Measurements from ENCODE around the gene FTL. TPM values are rescaled to one million over a fixed set of nuclear protein-coding genes. Genes with fewer than 3 reads are reported as not detected.

The FTL gene
- polyA plus RNA-seq, 2 of the 4 experiments (the other 2 are of a cell fraction): 4,743 to 13,930 TPM

DNA sequence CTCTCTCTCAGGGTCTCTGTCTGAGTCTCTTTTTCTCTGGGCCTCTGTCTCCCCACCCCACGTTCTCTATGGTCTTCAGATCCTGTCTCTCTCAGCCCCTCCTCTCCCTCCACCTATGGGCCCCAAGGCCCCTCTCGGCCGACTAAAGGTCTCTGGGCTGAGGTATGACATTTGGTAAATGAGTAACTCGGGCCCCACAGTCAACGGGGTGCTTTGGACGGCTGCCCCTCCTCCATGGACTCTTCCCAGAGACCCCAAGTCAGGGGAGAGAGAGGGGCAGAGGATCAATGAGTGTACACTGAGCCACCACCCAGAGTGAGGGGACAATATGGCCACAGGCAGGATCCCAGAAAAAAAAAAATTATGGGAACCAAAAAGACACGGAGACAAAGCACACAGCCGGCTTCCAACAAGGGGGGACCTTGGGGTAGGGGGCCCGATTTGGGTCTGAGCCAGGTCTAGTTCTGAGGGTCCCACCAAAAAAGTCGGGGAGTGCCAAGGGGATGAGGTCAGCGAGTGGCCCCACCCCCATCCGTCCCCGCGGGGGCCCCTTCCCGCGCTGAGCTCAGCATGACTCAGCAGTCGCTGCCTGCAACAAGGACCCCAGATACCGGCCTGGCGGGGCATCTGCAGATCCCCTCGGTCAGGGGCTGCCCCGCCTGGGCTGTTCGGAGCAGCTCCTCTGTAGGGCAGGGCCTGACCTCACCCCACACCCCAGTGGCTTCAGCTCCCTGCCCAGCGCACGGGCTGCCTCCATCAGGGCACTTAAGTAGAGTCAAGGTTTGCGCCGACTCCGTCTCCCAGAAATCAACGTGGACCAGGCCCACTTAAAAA lies 1.5 kb upstream of the FTL start (continued):
- TF ChIP-seq CHD4 (IDR thresholded peaks at IDR 0.05; ENCODE audit: borderline replicate concordance): no peak
- TF ChIP-seq EHF (CRISPR knock-in tag; IDR thresholded peaks at IDR 0.05): peak; percentile 99
- TF ChIP-seq FOXS1 (CRISPR knock-in tag; IDR thresholded peaks at IDR 0.05): peak; percentile 79
- TF ChIP-seq TP53 (CRISPR knock-in tag; IDR thresholded peaks at IDR 0.05): peak; percentile 94; the same call in 1 of the 2 replicates
- no peak for TF ChIP-seq RFX5 (IDR thresholded peaks at IDR 0.05)
- no peak for TF ChIP-seq MYC (IDR thresholded peaks at IDR 0.05; ENCODE audit: borderline replicate concordance, low read length)
- TF ChIP-seq RAD21 (conservative IDR thresholded peaks at IDR 0.05 in 1 of 2, IDR thresholded peaks at IDR 0.05 in 1 of 2): peak; percentile 12 to 27; a peak in 2 of 5 replicates
- TF ChIP-seq, protein P1, sequence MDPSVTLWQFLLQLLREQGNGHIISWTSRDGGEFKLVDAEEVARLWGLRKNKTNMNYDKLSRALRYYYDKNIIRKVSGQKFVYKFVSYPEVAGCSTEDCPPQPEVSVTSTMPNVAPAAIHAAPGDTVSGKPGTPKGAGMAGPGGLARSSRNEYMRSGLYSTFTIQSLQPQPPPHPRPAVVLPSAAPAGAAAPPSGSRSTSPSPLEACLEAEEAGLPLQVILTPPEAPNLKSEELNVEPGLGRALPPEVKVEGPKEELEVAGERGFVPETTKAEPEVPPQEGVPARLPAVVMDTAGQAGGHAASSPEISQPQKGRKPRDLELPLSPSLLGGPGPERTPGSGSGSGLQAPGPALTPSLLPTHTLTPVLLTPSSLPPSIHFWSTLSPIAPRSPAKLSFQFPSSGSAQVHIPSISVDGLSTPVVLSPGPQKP (IDR thresholded peaks at IDR 0.05; ENCODE audit: low read depth, low read length): no peak
- TF ChIP-seq, protein P2, sequence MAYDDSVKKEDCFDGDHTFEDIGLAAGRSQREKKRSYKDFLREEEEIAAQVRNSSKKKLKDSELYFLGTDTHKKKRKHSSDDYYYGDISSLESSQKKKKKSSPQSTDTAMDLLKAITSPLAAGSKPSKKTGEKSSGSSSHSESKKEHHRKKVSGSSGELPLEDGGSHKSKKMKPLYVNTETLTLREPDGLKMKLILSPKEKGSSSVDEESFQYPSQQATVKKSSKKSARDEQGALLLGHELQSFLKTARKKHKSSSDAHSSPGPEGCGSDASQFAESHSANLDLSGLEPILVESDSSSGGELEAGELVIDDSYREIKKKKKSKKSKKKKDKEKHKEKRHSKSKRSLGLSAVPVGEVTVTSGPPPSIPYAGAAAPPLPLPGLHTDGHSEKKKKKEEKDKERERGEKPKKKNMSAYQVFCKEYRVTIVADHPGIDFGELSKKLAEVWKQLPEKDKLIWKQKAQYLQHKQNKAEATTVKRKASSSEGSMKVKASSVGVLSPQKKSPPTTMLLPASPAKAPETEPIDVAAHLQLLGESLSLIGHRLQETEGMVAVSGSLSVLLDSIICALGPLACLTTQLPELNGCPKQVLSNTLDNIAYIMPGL (CRISPR knock-in tag; IDR thresholded peaks at IDR 0.05; ENCODE audit: borderline replicate concordance): peak; percentile 76
- TF ChIP-seq NR3C1 (IDR thresholded peaks at IDR 0.05): no peak
- no peak for TF ChIP-seq ESRRA (IDR thresholded peaks at IDR 0.05; ENCODE audit: borderline replicate concordance, low read length)
- TF ChIP-seq ZNF302 (CRISPR knock-in tag; IDR thresholded peaks at IDR 0.05): peak; percentile 76; the same call in 1 of the 2 replicates
- TF ChIP-seq KDM1A (IDR thresholded peaks at IDR 0.05; ENCODE audit: low read depth): no peak
- TF ChIP-seq ZC3H11A (IDR thresholded peaks at IDR 0.05): no peak
- no peak for TF ChIP-seq KDM5A (IDR thresholded peaks at IDR 0.05)
- TF ChIP-seq RNF2 (IDR thresholded peaks at IDR 0.05; ENCODE audit: borderline replicate concordance, low read depth): no peak
- TF ChIP-seq, protein P3, sequence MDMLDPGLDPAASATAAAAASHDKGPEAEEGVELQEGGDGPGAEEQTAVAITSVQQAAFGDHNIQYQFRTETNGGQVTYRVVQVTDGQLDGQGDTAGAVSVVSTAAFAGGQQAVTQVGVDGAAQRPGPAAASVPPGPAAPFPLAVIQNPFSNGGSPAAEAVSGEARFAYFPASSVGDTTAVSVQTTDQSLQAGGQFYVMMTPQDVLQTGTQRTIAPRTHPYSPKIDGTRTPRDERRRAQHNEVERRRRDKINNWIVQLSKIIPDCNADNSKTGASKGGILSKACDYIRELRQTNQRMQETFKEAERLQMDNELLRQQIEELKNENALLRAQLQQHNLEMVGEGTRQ (IDR thresholded peaks at IDR 0.05): no peak
- TF ChIP-seq, protein P4, sequence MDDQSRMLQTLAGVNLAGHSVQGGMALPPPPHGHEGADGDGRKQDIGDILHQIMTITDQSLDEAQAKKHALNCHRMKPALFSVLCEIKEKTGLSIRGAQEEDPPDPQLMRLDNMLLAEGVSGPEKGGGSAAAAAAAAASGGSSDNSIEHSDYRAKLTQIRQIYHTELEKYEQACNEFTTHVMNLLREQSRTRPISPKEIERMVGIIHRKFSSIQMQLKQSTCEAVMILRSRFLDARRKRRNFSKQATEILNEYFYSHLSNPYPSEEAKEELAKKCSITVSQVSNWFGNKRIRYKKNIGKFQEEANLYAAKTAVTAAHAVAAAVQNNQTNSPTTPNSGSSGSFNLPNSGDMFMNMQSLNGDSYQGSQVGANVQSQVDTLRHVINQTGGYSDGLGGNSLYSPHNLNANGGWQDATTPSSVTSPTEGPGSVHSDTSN (IDR thresholded peaks at IDR 0.05): peak; percentile 85; the same call in 1 of the 2 replicates
- peak; percentile 26; the same call in 1 of the 2 replicates for TF ChIP-seq ZSCAN20 (CRISPR knock-in tag; IDR thresholded peaks at IDR 0.05)
- peak; percentile 63 for TF ChIP-seq HOXB5 (CRISPR knock-in tag; IDR thresholded peaks at IDR 0.05)
- TF ChIP-seq HOXA7 (CRISPR knock-in tag; IDR thresholded peaks at IDR 0.05): peak; percentile 74; the same call in 1 of the 2 replicates
- TF ChIP-seq SREBF2 (IDR thresholded peaks at IDR 0.05): no peak
- no peak for TF ChIP-seq RCOR1 (IDR thresholded peaks at IDR 0.05; ENCODE audit: low read depth, low read length)
- peak; percentile 62 for TF ChIP-seq FOSL2 (IDR thresholded peaks at IDR 0.05)
- peak; percentile 94 for TF ChIP-seq FOSL2 (CRISPR knock-in tag; IDR thresholded peaks at IDR 0.05)
- TF ChIP-seq EHMT2 (IDR thresholded peaks at IDR 0.05; ENCODE audit: low read depth): no peak
- peak; percentile 78; the same call in 1 of the 2 replicates for TF ChIP-seq MAZ (IDR thresholded peaks at IDR 0.05; ENCODE audit: borderline replicate concordance, low read depth, low read length)
- peak; percentile 97 for TF ChIP-seq HOXB13 (CRISPR knock-in tag; IDR thresholded peaks at IDR 0.05; ENCODE audit: low read depth)
- TF ChIP-seq MAFK (IDR thresholded peaks at IDR 0.05; ENCODE audit: partially characterized antibody): peak; percentile 100
- peak; percentile 99 for TF ChIP-seq NFE2L2 (conservative IDR thresholded peaks at IDR 0.05; ENCODE audit: low read length)
